NCI-H69 (cell line): ENCODE results near the gene ST7L.

Source experiments
- DNase-seq: peaks from one replicate; lab custom pipeline; 2025; lab: John Stamatoyannopoulos, UW

ST7L gene

DNA sequence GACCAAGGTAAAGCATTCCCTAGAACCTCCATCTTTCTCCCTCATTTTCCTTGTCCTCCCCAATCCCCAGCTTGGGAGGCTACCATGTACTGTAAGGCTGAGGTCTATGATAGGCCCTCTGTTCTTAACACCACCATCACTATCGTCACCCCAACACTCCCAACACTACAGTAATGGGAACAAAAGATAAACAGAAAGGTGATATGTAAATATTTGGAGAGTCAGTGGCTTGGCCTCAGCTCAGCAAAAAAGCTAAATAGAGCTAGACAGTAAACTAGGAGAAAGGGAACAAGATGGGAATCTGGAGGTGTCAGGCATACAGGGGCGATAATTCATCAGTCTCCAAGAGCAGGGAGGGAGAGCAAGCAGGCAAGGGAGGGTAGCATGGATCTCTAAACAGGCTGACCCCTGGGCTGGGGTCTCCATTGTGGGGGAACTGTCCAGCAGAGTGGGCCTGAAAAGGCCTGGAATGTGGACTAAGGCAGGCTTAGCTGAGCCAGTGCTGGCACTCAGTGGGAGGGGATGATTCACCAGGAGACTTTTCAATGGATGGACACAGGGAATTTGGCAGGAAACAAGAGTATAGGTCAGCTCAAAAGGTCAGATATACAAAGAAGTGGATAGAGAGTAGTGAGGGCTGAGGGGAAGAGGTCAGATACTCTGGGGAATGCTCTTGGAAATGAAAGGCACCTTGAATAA is 103.5 kb downstream of the ST7L start:
- no peak for DNase-seq

DNA sequence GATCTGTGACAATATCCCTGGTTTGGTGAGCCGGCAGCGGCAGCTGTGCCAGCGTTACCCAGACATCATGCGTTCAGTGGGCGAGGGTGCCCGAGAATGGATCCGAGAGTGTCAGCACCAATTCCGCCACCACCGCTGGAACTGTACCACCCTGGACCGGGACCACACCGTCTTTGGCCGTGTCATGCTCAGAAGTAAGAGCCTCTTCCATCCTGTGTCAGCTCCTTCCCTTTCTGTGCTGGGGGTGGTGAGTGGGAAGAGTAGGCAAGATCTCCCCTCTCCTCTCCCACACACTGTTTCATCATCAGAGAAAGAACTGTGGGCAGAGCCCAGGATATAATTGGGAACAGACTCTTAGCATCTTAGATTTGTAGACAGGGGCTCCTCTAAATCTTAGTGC is 104.0 kb downstream of the ST7L start:
- DNase-seq, result no peak

DNA sequence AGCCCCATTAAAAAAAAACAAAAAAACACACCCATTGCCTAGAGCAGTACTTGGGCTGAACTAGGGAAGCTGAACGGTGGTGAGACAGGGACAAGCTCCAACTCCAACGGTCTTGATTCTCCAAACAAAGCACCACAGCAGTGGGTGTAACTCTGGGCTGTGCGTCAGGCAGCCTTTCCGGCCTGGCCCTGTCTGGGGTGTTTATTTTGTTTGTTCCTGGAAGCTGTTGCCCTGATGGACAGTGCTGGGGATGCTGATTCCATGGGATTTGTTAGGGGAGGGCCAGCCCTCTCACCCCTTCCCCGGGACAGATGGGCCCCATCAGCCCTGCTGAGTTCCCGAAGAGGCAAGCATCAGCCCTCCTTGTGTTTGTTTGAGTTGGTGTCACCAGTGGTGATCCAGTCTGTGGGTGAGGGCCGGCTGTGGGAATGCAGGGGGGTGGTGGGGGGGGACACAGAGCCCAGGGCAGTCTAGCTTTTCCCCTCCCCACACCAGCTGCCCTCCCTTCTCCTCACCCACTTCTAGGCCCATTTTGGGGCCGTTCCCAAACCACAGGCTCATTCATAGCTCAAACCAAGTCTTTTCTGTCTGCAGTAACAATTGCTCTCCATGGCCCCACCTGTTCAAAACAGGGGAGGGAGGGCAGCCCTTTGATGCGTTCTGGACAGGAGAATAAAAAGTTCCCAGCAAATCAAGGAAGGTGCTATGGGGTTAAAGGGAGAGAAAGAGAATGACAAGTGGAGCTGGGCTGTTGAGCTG is 105.7 kb downstream of the ST7L start:
- no peak for DNase-seq

DNA sequence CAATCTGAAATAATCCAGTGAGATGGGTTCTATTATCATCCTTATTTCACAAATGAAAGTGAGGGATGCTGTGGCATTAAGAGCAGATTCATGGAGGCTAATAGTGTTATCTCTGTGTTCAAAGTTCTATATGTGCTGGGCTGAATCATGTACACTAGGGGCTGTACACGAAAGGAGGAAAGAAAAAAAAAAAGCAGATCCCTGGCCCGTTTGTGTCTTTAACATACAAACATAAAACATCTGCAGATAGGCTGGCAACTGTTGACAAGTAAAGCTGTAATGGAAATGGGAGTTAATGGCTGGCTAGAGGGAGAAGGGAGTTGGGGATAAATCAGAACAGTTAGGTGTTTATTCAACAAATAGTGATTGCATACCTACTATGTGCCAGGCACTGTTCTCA is 107.0 kb downstream of the ST7L start:
- no peak for DNase-seq

DNA sequence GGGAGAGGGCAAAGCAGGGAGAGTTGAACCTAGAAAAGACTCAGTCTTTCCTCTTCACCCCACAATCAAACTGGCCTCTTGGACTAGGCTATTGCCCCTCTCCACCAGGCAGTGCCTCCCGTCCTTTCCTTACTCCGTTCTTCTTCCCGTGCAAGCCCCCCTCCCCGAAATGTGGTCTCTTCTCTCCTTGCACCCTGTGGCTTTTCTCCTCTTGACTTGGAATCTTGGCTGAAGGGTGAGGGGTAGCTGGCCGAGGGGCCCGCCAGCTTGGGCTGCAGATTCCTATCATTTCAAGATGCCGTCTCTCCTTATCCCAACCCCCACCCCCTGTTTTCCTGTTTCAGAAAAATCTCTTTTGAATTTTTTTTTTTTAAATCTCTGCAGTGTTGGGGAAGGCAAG is 108.6 kb downstream of the ST7L start:
- DNase-seq, result no peak

DNA sequence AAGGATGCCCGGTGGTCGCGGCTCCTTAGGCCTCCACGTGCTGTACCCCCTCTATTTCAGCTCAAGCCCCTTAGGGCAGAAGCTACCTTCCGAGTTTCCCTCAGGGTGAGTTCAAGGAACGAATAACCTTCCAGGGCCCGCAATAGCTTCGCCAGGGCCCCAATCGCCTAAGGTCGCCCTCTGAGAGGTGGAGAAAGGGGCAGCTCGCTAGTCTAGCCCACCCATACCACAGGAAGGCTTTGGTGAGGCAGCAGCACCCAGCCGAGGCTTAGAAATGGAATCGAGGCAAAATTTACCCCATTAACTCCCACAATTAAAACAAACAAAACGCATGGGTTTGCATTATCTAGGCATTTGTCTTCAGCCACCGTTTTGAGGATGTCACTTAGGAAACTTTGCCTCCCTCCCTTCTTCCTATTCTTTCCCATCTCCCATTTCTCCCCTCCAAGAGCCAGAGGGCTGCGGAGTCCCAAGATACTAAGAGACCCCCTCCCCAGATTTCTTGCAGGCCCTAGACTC is 109.2 kb downstream of the ST7L start:
- DNase-seq, result no peak

DNA sequence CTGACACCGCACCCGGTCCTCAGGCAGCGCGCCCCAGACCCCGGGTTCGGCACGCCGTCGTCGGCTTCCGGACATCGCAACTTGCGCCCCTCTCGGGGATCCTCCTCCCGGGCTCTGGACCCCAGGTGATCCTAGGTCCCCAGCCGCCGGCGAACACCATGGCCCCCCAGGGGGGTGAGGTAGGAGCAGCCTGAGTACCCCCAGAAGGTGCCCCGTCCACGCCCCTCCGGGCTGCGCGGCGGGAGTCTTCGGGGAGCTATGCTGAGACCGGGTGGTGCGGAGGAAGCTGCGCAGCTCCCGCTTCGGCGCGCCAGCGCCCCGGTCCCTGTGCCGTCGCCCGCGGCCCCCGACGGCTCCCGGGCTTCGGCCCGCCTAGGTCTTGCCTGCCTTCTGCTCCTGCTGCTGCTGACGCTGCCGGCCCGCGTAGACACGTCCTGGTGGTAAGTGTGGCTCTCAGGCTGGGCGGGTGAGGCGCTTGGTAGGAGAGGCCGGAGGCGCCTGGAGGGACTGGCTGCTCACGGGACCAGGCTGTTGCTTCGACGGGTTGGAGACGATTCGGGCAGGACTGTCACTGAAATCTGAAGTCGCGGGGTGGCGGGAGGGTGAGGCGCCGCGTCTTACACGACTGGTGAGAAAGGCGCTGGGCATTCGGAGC is 109.8 kb downstream of the ST7L start:
- DNase-seq, result peak; percentile 22

DNA sequence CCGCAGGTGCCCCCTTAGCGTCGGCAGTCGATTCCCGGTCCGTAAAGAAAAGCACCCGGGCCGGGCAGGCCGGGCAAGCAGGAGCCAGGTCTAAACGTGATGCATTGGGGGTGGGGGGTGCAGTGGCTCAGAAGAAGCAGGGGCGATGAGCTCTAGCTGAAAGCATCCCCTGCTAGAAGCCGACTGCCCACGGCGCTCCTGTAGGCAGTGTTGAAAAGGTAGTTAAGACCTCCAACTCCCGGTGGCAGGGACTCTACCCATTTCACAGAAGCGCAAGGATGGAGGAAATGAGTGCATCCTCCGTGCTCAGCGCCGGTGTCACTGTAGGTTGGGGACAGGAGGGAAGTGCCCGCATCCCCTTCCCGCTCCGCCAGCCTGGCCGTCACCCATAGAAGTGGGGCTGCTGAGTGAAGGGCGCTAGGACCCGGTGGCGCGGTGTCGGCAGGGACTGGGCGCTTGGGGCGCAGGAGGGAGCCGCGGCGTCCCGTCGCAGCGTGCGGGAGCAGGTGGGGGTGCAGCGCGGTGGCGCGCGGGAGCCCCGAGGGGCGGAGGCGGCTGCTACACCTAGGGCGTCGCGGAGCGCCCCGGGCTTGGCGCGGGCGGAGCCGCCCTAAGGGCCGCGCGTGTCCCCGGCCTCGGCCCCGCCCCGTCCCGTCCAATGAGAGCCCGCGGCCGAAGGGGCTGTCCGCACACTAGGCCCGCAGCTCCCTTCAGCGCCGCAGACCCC is 110.5 kb downstream of the ST7L start, which contains the start of gene WNT2B:
Gene WNT2B, plus strand, starts transcription at position 688 of the 727 bp plus-strand sequence. CDS start 298 bp downstream, outside the sequence.
- DNase-seq, result peak; percentile 55

DNA sequence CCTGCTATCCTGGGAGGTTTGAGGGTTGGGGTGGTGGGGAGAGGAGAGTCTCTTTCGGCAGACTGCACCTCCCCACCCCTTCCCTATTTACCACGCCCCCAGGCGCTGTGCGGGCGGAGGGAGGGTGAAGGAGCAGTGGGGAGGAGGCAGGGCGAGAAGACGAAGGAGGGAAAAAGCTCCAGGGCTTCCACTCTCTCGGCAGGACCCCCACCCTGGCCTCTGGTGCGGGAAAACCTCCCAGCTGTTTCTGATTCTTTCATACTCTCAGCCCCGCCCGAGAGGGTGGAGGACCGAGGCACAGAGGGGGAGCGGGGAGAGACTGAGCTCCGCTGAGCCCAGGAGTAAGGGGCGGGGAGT is 111.0 kb downstream of the ST7L start:
- DNase-seq, result peak; percentile 23

DNA sequence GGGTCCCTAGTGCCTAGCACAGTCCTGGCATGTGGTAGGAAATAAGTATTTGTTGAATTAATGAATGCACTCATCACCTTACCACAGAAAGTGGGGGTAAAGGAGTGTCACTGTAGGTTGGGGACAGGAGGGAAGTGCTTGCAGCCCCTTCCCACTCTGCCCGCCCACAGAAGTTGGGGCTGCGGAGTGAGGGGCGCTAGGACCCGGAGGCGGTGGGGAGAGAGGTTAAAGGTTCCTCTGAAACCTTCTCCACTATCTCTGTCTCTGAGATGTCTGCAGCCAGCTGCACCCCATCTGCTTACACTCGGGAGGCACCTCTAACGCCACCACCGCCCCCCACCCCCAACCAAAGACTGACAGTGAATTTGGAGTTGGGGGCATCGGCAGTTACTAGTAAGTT is 111.6 kb downstream of the ST7L start:
- no peak for DNase-seq

DNA sequence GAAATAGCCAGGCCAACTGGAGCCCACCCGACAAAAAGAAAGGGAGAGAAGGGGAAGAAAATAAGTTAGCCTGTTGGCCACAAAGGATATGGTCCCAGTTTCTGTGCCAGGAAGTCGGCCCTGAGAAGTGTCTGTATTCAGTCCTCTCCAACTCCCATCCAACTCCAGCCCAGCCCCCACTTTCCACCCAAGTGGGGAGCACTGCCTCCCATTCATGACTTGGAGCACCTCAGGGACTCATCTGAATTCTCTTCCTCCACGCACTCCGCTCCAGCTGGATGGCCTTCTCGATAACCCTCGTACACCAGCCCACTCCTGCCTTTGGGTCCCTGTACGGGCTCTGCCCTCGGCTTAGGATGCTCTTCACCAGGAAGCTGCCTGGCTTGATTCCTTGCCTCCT is 112.2 kb downstream of the ST7L start:
- no peak for DNase-seq

DNA sequence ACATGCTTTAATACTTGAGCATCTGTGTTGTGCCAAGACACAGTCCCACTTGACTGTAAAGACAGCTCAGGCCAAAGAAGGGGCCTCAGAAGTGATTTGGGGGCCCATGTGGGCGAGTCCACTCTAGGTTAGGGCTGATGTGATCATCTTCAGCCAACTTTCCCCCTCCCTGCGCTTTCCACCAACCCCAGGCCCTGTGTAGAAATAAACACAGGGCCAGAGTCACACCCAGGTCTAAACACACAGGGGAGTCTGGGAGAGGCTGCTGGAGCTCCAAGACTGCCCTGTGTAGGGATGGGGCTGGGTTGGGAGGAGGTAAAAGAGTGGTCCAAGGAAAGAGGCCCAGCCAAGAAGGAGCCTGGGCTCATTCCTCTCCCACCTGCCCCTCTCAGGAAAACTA is 112.6 kb downstream of the ST7L start:
- DNase-seq, result no peak

DNA sequence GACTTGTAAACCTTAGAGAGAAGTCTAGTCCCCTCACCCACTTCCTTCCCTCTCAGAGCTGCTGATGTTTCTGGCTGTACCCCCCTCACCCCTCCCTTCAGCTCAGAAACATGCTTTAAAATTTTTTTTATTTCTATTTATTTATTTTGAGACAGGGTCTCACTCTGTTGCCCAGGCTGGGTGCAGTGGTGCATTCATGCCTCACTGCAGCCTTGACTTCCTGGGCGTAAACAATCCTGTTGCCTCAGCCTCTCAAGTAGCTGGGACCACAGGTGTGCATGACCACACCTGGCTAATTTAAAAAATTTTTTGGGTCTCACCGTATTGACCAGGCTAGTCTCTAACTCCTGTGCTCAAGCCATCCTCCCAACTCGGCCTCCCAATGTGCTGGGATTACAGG is 113.1 kb downstream of the ST7L start:
- DNase-seq, result no peak

DNA sequence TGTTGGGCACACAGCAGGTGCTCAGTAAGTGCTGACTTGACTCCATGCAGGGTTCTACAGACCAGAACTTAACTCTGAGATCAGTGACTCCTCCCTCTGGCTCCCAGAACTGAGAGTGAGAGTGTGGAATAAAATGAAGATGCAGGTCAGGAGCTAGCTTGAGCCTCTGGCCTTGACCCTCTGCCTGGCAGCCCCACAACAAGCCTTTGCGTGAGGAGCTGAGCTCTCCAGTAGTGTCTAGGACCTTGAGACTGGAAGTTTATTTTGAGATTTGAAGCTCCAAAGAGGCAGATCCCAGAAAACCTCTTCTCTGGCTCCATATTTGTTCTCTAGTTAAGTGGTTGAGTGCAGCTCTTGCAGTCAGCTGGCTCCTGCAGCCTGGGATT is 113.5 kb downstream of the ST7L start:
- DNase-seq, result no peak

DNA sequence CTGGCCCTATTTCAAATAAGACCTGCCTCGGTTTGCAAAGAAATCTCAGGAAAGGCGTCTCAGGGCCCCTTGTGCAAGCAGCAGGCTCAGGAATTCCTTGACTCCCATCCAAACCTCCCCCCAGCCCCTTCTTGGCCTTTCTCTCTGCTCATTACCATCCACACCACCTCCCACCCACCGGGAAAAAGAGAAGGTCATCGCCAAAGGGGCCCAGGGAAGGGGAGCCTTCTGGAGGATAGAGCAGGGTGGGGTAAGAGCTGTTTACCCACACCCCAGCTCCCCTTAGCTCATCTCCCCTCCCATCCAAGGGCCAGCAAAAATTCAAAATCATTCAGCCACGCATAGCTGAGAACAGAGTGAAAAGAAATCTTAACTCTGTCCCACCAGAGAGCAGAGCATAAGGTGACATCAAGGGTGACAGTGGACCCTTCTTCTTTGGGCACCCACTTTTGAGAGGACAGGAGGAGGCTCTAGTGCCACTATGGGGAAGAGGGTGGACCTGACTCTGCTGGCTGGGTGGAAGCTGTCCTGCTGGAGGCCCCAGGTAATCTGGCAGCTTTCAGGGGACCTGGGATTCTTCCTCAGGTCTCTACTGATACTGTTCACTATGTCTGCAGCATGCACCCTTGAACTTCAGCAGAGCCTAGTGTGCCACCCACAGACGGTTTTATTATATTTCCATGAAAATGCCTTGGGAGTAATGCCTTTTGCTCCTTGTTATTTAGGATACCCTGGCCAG is 114.1 kb downstream of the ST7L start:
- DNase-seq, result no peak

DNA sequence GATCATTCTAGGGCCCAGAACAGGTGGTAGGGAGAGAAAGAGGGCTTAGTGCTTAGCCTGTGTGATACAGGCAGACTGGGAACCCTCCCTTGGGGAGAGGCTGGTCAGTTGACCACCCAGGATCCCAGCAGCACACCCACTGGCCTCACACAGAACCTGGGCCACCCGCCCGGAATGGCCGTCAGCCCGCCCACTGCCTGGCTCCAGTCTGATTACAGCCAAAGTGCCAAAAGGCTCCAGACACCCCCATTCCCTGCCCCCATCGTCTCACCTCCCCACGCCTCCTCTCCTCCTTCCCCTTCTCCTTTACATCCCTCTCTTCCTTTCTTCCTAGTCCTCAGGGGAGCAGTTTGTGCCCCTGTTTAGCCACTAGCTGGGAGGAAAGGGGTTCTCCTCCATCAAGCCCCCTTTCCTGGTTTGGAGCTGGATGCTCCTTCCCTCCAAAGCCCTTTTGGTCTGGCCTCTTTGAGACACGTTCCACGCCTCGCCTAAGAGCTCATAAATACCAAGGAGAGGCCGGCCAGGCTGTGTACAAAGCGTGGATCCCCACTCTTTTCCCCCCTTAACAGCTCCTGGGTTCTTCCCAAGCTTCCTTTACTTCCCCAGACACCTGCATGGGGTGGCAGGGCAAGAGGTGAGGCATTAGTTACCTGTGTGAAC is 114.8 kb downstream of the ST7L start:
- DNase-seq, result no peak

DNA sequence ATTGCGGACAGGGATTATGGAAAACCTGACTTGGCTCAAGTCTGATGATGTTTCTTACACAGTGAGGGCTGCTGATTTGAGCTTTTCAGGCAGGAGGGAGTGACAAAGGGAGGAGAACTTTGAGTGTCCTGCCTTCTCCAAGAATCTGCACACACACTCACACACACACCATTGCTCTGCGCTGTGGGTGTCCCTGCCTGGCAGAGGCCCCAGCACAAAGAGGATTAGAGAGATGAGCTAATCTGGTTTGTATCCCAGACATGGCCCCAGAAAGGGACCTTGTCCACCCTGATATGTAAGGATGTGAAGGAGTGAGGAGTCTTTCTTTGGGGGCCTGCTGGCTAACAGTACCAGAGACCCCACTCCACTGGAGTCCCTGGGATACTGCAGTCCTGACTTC is 116.1 kb downstream of the ST7L start:
- DNase-seq, result no peak

DNA sequence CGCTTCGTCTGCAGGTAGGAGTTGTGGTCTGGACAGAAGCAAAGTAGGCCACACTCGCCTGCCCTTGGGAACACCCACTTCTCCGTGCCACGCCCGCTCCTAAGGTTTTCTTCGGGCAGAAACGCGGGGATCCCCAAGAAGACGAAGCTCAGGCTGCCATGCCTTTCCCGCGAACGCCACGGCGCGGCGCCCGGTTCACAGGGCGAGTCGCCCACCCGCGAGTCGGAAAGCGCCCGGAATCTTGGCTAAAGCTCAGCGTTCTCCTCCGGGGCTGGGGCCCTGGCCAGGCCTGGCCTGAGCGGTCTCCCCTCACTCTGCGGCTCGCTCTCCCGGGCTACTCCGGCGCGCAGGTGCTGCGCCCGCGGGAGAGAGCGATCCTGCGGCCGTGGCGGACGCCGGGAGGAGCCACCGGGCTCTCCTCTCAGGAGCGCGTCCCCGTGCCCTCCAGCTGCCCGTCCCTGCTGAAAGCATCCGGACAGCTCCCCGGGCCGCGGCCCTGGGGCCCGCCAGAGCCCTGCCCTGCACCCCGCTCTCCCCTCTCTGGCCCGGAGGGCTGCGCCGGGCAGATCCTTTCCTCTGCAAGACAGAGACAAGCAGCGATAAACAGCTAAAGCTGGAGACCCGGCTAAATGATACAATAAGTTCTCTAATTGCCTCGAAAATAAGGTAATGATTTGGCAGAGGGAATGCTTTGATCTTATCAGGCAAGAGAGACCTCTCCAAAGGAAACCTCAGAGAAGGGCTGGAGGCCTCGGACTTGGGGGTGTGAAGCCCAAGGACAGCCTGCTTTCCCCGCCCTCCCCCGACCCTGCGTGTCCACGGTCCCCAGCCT is 116.9 kb downstream of the ST7L start:
- peak; percentile 44 for DNase-seq

DNA sequence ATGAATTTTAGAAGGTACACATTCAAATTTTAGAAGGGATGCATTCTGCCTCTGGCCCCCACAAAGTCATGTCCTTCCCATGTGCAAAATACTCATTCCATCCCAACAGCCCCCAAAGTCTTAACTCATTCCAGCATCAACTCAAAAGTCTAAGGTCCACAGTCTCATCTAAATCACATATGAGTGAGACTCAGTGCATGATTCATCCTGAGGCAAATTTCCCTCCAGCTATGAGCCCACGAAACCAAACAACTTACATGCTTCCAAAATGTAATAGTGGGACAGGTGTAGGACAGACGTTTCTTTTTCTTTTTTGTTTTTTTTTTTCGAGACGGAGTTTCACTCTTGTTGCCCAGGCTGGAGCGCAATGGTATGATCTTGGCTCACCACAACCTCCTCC is 122.7 kb downstream of the ST7L start:
- DNase-seq, result no peak

DNA sequence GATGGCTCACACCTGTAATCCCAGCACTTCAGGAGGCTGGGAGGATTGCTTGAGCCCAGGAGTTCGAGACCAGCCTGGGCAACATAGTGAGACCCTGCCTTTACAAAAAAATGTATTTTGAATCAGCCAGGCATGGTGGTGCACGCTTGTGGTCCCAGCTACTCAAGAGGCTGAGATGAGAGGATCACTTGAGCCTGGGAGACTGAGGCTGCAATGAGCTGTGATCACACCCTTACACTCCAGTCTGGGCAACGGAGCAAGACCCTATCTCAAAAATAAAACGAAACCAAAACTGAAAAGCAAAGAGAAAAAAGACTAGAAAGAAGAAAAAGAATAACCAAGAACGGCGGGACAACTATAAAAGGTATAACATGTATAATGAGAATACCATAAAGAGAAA is 125.6 kb downstream of the ST7L start:
- no peak for DNase-seq
